ENCODE data around the gene STK39. TPM values are rescaled to one million over a fixed set of nuclear protein-coding genes. Genes with fewer than 3 reads are reported as not detected.

Gene STK39
- total and polyA plus RNA-seq, 4 donors, result 8.5 to 18.7 (median 11.2) TPM

- no peak for TF ChIP-seq CTCF (IDR thresholded peaks at IDR 0.05; ENCODE audit: control extremely low read depth, extremely low read depth)
- ATAC-seq (ENCODE audit: insufficient read depth, low FRiP score) (no peak), DNase-seq (no peak)
- H3K27ac ChIP-seq (ENCODE audit: low read depth in 1 of 2, low read length in 1 of 2), result no peak overlapping the region
- WGBS, 2 donors, result 72 to 77% methylated on average over 4 of the region's 4 CpGs
- peaks cover 0 to 2% (median 0%) of the 10 kb centered on the region in 3 donors for H3K27me3 ChIP-seq (ENCODE audit: control insufficient read depth in 3 of 3, insufficient read depth in 3 of 3, low read length in 2 of 3)
- no peaks in the 10 kb centered on the region for H3K36me3 ChIP-seq (ENCODE audit: control insufficient read depth in 4 of 4, insufficient read depth in 4 of 4, low read length in 4 of 4)
- H3K9me3 ChIP-seq (ENCODE audit: control insufficient read depth in 4 of 4, insufficient read depth in 3 of 4, low read length in 3 of 4), result peaks cover 0 to 2% (median under 1%) of the 10 kb centered on the region in 4 donors
- H3K4me1 ChIP-seq (ENCODE audit: control insufficient read depth in 5 of 5, insufficient read depth in 5 of 5, low read length in 5 of 5), result no peaks in the 10 kb centered on the region
- H3K9ac ChIP-seq (ENCODE audit: insufficient read depth in 1 of 2, low read length in 2 of 2), result no peak overlapping the region
- no peak overlapping the region for H3K4me3 ChIP-seq
Measured at GRCh38 chr2:167932123-167932693, 315.2 kb downstream of the STK39 start.

GRCh38 chr2:167929484-167929883 lies 317.9 kb downstream of the STK39 start:
- DNase-seq (no peak), ATAC-seq (ENCODE audit: insufficient read depth, low FRiP score) (no peak)
- Histone ChIP-seq H3K27ac (ENCODE audit: low read depth in 1 of 2, low read length in 1 of 2) (no peak overlapping the region), H3K27me3 (ENCODE audit: control insufficient read depth in 3 of 3, insufficient read depth in 3 of 3, low read length in 2 of 3) (peaks cover 0 to 2% (median 0%) of the 10 kb centered on the region in 3 donors), H3K36me3 (ENCODE audit: control insufficient read depth in 4 of 4, insufficient read depth in 4 of 4, low read length in 4 of 4) (no peaks in the 10 kb centered on the region), H3K9me3 (ENCODE audit: control insufficient read depth in 4 of 4, insufficient read depth in 3 of 4, low read length in 3 of 4) (peaks cover 0 to 2% (median under 1%) of the 10 kb centered on the region in 4 donors), H3K4me3 (no peak overlapping the region), H3K4me1 (ENCODE audit: control insufficient read depth in 5 of 5, insufficient read depth in 5 of 5, low read length in 5 of 5) (no peaks in the 10 kb centered on the region), H3K9ac (ENCODE audit: insufficient read depth in 1 of 2, low read length in 2 of 2) (no peak overlapping the region)
- TF ChIP-seq CTCF (IDR thresholded peaks at IDR 0.05; ENCODE audit: control extremely low read depth, extremely low read depth), result no peak
- 83 to 93% methylated on average over 3 of the region's 3 CpGs for WGBS, 2 donors

- H3K27ac ChIP-seq (ENCODE audit: low read depth in 1 of 2, low read length in 1 of 2), result no peak overlapping the region
- H3K9ac ChIP-seq (ENCODE audit: insufficient read depth in 1 of 2, low read length in 2 of 2), result no peak overlapping the region
- H3K27me3 ChIP-seq (ENCODE audit: control insufficient read depth in 3 of 3, insufficient read depth in 3 of 3, low read length in 2 of 3), result peaks cover 0 to 2% (median 0%) of the 10 kb centered on the region in 3 donors
- H3K9me3 ChIP-seq (ENCODE audit: control insufficient read depth in 4 of 4, insufficient read depth in 3 of 4, low read length in 3 of 4), result peaks cover 0 to 1% (median 0%) of the 10 kb centered on the region in 4 donors
- H3K4me3 ChIP-seq, result no peak overlapping the region
- no peak for TF ChIP-seq CTCF (IDR thresholded peaks at IDR 0.05; ENCODE audit: control extremely low read depth, extremely low read depth)
- ATAC-seq (ENCODE audit: insufficient read depth, low FRiP score) (no peak), DNase-seq (no peak)
- no peaks in the 10 kb centered on the region for H3K36me3 ChIP-seq (ENCODE audit: control insufficient read depth in 4 of 4, insufficient read depth in 4 of 4, low read length in 4 of 4)
- 91 to 98% methylated on average over 6 of the region's 6 CpGs for WGBS, 2 donors
- H3K4me1 ChIP-seq (ENCODE audit: control insufficient read depth in 5 of 5, insufficient read depth in 5 of 5, low read length in 5 of 5), result no peaks in the 10 kb centered on the region
Measured at GRCh38 chr2:167928434-167928833, 319.0 kb downstream of the STK39 start.

- Histone ChIP-seq H3K27ac (ENCODE audit: low read depth in 1 of 2, low read length in 1 of 2) (no peak overlapping the region), H3K9ac (ENCODE audit: insufficient read depth in 1 of 2, low read length in 2 of 2) (no peak overlapping the region), H3K4me3 (no peak overlapping the region), H3K27me3 (ENCODE audit: control insufficient read depth in 3 of 3, insufficient read depth in 3 of 3, low read length in 2 of 3) (peaks cover 0 to 2% (median 0%) of the 10 kb centered on the region in 3 donors), H3K9me3 (ENCODE audit: control insufficient read depth in 4 of 4, insufficient read depth in 3 of 4, low read length in 3 of 4) (no peaks in the 10 kb centered on the region), H3K36me3 (ENCODE audit: control insufficient read depth in 4 of 4, insufficient read depth in 4 of 4, low read length in 4 of 4) (no peaks in the 10 kb centered on the region), H3K4me1 (ENCODE audit: control insufficient read depth in 5 of 5, insufficient read depth in 5 of 5, low read length in 5 of 5) (no peaks in the 10 kb centered on the region)
- TF ChIP-seq CTCF (IDR thresholded peaks at IDR 0.05; ENCODE audit: control extremely low read depth, extremely low read depth), result no peak
- DNase-seq (peak in 1 of 3 donors; percentile 13), ATAC-seq (ENCODE audit: insufficient read depth, low FRiP score) (no peak)
- WGBS, 2 donors, result 64 to 65% methylated on average over 2 of the region's 2 CpGs
Measured at GRCh38 chr2:167925758-167926157, 321.6 kb downstream of the STK39 start.
